ENCODE results near the gene MRPL45. TPM values are rescaled to one million over a fixed set of nuclear protein-coding genes. Genes with fewer than 3 reads are reported as not detected.

MRPL45 gene
- total RNA-seq, 6 donors from 2014 or later = 5.7 to 28.9 (median 25.2) TPM

DNA sequence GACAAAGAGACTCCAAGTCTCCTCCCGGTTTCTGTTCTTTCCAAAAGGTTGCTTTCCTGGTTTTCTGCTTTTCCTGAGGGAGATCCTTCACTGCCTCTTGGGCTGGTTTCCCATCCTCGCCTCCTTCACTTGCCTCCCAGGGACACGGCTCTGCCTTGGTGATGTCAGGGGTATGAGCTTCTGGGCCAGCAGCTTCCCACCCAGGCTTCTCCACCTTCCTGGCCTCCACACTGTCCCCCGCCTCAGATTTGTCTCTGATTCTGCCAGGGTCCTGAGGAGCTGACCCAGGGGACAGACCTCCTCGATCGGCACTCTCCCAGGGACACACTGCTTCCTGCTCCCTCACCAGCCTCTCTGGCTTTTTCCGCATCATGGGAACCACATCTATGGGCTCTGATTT lies 32.3 kb downstream of the MRPL45 start:
- no peaks in the 10 kb centered on the region for H3K9me3 ChIP-seq
- no peak overlapping the region for H3K27ac ChIP-seq
- ATAC-seq (ENCODE audit: low FRiP score in 2 of 2) (no peak), DNase-seq (no peak)
- no peaks in the 10 kb centered on the region for H3K36me3 ChIP-seq
- H3K4me1 ChIP-seq = peaks cover 0 to 19% (median 13%) of the 10 kb centered on the region in 4 donors
- no peaks in the 10 kb centered on the region for H3K27me3 ChIP-seq
- TF ChIP-seq POLR2A (IDR thresholded peaks at IDR 0.05) (no peak), POLR2AphosphoS5 (IDR thresholded peaks at IDR 0.05) (no peak), EP300 (IDR thresholded peaks at IDR 0.05) (no peak)
- TF ChIP-seq, protein P1, sequence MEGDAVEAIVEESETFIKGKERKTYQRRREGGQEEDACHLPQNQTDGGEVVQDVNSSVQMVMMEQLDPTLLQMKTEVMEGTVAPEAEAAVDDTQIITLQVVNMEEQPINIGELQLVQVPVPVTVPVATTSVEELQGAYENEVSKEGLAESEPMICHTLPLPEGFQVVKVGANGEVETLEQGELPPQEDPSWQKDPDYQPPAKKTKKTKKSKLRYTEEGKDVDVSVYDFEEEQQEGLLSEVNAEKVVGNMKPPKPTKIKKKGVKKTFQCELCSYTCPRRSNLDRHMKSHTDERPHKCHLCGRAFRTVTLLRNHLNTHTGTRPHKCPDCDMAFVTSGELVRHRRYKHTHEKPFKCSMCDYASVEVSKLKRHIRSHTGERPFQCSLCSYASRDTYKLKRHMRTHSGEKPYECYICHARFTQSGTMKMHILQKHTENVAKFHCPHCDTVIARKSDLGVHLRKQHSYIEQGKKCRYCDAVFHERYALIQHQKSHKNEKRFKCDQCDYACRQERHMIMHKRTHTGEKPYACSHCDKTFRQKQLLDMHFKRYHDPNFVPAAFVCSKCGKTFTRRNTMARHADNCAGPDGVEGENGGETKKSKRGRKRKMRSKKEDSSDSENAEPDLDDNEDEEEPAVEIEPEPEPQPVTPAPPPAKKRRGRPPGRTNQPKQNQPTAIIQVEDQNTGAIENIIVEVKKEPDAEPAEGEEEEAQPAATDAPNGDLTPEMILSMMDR (IDR thresholded peaks at IDR 0.05) = no peak
- H3K4me3 ChIP-seq = no peak overlapping the region
- 87 to 88% methylated on average over 7 of the region's 7 CpGs for WGBS, 2 donors

DNA sequence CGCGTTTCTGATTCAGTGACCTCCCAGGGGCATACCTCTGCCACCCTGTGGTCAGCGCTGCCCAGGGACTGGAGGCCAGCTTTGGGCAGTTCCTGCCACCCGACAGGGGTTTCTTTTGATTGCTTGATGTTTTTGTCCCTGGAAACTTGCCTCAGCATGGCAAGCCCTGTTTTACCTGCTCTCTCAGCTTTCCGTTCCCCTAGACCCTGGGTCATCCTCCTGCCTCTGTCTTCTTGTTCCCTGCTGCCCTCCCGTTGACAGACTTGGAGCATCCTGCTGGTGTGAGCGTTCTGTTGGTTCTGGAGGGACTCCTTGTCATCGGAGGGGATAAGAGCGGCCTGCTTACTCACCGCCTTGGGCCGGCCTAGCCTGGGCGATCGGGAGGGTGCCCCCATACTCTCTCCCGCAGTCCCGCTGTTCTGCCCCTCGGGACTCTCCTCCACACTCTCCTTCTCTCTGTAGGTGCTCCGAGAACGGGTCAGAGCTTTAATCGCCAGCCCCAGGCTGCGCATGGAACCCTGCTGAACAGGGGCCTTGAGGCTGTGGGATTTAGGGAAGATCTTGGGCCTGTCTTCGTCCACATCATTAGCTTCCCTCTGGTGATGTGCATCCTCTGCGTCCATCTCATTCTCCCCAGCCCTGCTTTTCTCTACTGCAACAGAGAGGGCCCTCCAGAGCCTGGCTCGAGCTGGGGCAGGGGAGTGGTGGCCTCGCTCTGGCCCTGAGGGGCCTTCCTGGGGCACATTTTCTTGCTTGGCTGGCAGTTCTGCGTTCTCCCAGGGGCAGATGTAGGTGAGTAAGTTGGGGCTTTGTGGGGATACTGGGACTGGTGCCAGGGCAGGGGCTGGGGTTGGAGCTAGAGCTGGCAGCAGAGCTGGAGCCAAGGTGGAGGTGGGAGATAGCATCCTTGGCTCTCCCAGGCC lies 33.1 kb downstream of the MRPL45 start:
- no peaks in the 10 kb centered on the region for H3K36me3 ChIP-seq
- DNase-seq (no peak), ATAC-seq (ENCODE audit: low FRiP score in 2 of 2) (no peak)
- peaks cover 0 to 16% (median 10%) of the 10 kb centered on the region in 4 donors for H3K4me1 ChIP-seq
- 90 to 92% methylated on average over 24 to 25 of the region's 25 CpGs for WGBS, 2 donors
- no peak overlapping the region for H3K4me3 ChIP-seq
- H3K9me3 ChIP-seq = no peaks in the 10 kb centered on the region
- TF ChIP-seq POLR2AphosphoS5 (IDR thresholded peaks at IDR 0.05) (no peak), POLR2A (IDR thresholded peaks at IDR 0.05) (no peak), EP300 (IDR thresholded peaks at IDR 0.05) (no peak)
- TF ChIP-seq, protein P1 (IDR thresholded peaks at IDR 0.05) = no peak
- no peaks in the 10 kb centered on the region for H3K27me3 ChIP-seq
- no peak overlapping the region for H3K27ac ChIP-seq

DNA sequence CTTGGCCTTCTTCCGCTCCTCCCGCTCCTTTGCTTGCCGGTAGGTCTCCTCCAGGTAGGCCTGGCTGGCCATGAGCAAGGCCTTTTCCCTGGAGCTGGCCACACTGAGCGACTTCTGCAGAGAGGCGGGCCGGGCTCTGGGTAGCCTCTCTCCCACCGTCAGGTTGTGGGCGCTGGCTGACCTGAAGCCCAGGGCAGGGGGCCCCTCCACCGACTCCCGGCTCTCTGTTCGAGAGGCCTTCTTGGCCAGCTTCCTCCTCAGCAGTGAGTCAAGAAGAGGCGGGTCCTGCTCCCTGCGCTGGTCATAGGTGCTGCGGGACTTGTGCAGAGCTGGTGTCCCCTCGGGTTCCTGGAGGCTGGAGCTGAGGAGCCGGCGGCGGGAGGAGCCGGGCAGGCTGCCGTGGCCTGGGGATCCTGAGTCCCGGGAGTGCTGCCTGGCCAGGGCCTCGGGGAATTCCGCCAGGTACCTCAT lies 34.0 kb downstream of the MRPL45 start:
- Histone ChIP-seq H3K27me3 (no peaks in the 10 kb centered on the region), H3K4me3 (no peak overlapping the region), H3K27ac (no peak overlapping the region), H3K4me1 (peaks cover 0 to 16% (median 8%) of the 10 kb centered on the region in 4 donors), H3K9me3 (no peaks in the 10 kb centered on the region), H3K36me3 (no peaks in the 10 kb centered on the region)
- 76% methylated on average over 23 of the region's 23 CpGs; no CpG with 5 or more reads in 1 of the 2 donors for WGBS, 2 donors
- ATAC-seq (ENCODE audit: low FRiP score in 2 of 2) = peak in 1 of 2 donors; percentile 59
- TF ChIP-seq POLR2AphosphoS5 (IDR thresholded peaks at IDR 0.05) (no peak), POLR2A (IDR thresholded peaks at IDR 0.05) (peak in 1 of 4 donors; percentile 13)
- DNase-seq = peak; percentile 71 to 82

DNA sequence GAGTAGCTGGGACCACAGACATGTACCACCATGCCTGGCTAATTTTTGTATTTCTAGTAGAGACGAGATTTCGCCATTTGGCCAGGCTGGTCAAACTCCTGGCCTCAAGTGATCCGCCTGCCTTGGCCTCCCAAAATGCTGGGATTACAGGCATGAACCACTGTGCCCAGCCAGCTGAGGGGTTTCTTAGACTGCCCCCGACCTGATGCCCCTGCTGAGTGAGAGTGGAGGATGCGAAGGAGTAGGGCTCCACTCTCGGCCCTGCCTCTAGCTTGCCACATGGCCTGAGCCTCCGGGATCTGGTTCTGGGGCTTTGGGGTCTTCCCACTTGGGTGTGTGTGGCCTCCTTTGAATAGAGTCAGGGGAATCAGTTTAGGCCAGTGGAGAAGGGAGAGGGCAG lies 35.8 kb downstream of the MRPL45 start:
- no peak for ATAC-seq (ENCODE audit: low FRiP score in 2 of 2)

More for the DNA sequence above, 35.8 kb downstream of the MRPL45 start:
- TF ChIP-seq POLR2A (IDR thresholded peaks at IDR 0.05) (no peak), EP300 (IDR thresholded peaks at IDR 0.05) (no peak), POLR2AphosphoS5 (IDR thresholded peaks at IDR 0.05) (no peak)
- TF ChIP-seq, protein P1 (IDR thresholded peaks at IDR 0.05) = no peak
- Histone ChIP-seq H3K4me1 (peaks cover 0 to 1% (median 0%) of the 10 kb centered on the region in 4 donors), H3K27me3 (no peaks in the 10 kb centered on the region), H3K9me3 (no peaks in the 10 kb centered on the region), H3K36me3 (no peaks in the 10 kb centered on the region), H3K27ac (no peak overlapping the region), H3K4me3 (no peak overlapping the region)
- DNase-seq = no peak
- WGBS, 2 donors = 83 to 90% methylated on average over 5 to 6 of the region's 7 CpGs
